ENCODE data around the gene AOC3.
"Not testable (repeated sequence)": the region's sequence is repeated elsewhere in the genome, so short reads cannot be mapped to it uniquely, and the experiment has no call there.

The AOC3 gene

GRCh38 chr17:42894283-42895184, 43.5 kb downstream of the AOC3 start:
- no peak for DNase-seq

- DNase-seq = no peak
These were observed 44.2 kb downstream of the AOC3 start for GRCh38 chr17:42895185-42895555.

DNA sequence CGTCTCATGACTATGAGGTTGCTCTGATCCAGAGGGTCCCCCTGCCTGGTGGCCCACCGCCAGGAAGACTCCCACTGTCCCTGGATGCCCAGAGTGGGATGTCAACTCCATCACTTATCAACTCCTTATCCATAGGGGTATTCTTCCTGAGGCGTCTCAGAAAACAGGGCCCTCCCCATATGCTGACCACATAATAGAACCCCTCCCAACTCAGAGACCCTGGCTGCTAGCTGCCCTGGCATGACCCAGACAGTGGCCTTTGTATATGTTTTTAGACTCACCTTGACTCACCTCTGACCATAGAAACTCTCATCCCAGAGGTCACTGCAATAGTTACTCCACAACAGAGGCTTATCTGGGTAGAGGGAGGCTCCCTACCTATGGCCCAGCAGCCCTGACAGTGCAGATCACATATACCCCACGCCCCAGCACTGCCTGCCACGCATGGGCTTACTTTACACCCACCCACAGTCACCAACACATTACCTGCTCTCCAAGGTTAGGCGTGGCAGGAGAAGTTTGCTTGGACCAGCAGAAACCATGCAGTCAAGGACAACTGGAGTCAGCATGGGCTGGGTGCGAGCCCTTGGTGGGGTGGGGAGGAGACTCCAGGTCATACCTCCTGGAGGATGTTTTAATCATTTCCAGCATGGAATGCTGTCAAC, 47.3 kb downstream of the AOC3 start:
- no peak for DNase-seq

DNA sequence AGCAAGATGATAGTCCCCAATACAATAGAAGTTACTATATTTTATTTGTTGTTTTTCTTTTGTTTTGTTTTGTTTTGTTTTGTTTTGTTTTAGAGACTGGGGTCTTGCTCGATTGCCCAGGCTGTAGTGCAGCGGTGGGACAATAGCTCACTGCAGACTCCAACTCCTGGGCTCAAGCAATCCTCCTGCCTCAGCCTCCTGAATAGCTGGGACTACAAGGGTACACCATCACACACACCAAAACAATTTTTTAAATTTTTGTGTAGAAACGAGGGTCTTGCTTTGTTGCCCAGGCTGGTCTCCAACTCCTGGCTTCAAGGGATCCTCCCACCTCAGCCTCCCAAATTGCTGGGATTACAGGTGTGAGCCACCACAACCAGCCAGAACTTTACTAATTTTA, 49.0 kb downstream of the AOC3 start:
- DNase-seq = not testable (repeated sequence)

GRCh38 chr17:42900460-42901331, 49.7 kb downstream of the AOC3 start, which contains the start of gene G6PC1:
Gene G6PC1, plus strand, starts transcription at chr17:42900799. Its CDS starts 78 bp downstream, at chr17:42900877.
- no peak for DNase-seq

DNA sequence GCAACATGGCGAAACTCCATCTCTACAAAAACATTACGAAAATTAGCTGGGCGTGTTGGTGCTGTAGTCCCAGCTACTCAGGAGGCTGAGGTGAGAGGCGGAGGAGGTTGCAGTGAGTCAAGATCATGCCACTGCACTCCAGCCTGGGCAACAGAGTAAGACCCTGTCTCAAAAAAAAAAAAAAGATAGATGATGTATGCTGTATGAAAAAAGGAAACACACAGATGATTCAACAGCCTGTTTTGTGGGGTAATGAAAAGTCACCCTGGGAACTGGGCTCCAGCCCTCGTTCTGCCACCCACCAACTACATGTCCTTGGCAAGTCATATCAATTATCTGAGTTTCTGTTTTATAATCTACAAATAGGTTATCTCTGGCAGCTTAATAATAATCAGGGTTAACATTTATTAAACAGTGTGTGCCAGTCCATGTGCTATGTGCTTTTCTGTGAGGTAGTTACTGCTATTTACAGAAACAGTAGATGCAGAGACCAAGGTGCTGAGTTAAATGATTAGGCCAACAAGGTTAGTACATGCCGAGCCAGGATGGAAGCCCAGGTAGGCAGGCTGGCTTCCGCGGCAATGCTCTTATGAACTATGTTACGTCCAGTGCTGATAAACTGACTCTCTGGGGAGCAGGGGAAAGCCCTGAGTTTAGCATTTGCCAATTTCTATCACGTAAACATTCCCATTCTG, 50.7 kb downstream of the AOC3 start:
- DNase-seq = no peak

- DNase-seq = no peak
These were observed 53.1 kb downstream of the AOC3 start for GRCh38 chr17:42904110-42904469.

- no peak for DNase-seq
These were observed 55.9 kb downstream of the AOC3 start for GRCh38 chr17:42906772-42907446.
